ENCODE results near the gene CDH4.

- no peak for TF ChIP-seq POLR2A (IDR thresholded peaks at IDR 0.05; ENCODE audit: low read length)
- no peak for TF ChIP-seq GATA1 (IDR thresholded peaks at IDR 0.05; ENCODE audit: low read depth, low read length)
Observed at GRCh38 chr20:61942526-61942925, 690.5 kb downstream of the CDH4 start.
